ENCODE data around the gene SPAG5.

SPAG5 gene

GRCh38 chr17:28547096-28547622, 51.7 kb downstream of the SPAG5 start:
- DNase-seq (ENCODE audit: low read depth in 2 of 2) = no peak

- DNase-seq (ENCODE audit: low read depth in 2 of 2) = no peak
Measured at GRCh38 chr17:28545787-28546415, 52.9 kb downstream of the SPAG5 start.

GRCh38 chr17:28545141-28545503, 53.7 kb downstream of the SPAG5 start:
- no peak for DNase-seq (ENCODE audit: low read depth in 2 of 2)

- no peak for DNase-seq (ENCODE audit: low read depth in 2 of 2)
Measured at GRCh38 chr17:28544402-28545140, 54.3 kb downstream of the SPAG5 start.

GRCh38 chr17:28541439-28541838, 57.4 kb downstream of the SPAG5 start:
- no peak for DNase-seq (ENCODE audit: low read depth in 2 of 2)

GRCh38 chr17:28540231-28540630, 58.6 kb downstream of the SPAG5 start:
- DNase-seq (ENCODE audit: low read depth in 2 of 2) = no peak

GRCh38 chr17:28538296-28538895, 60.4 kb downstream of the SPAG5 start:
- no peak for DNase-seq (ENCODE audit: low read depth in 2 of 2)

GRCh38 chr17:28537219-28537610, 61.6 kb downstream of the SPAG5 start:
- no peak for DNase-seq (ENCODE audit: low read depth in 2 of 2)

GRCh38 chr17:28536532-28537218, 62.1 kb downstream of the SPAG5 start:
- DNase-seq (ENCODE audit: low read depth in 2 of 2) = no peak

GRCh38 chr17:28534740-28535375, 64.0 kb downstream of the SPAG5 start:
- no peak for DNase-seq (ENCODE audit: low read depth in 2 of 2)

GRCh38 chr17:28533091-28533807, 65.6 kb downstream of the SPAG5 start:
- DNase-seq (ENCODE audit: low read depth in 2 of 2) = no peak

- DNase-seq (ENCODE audit: low read depth in 2 of 2) = no peak
Measured at GRCh38 chr17:28532050-28532960, 66.5 kb downstream of the SPAG5 start.

- DNase-seq (ENCODE audit: low read depth in 2 of 2) = no peak
Measured at GRCh38 chr17:28530926-28531325, 67.9 kb downstream of the SPAG5 start.

GRCh38 chr17:28530250-28530649, 68.6 kb downstream of the SPAG5 start:
- DNase-seq (ENCODE audit: low read depth in 2 of 2) = no peak

GRCh38 chr17:28529013-28529400, 69.8 kb downstream of the SPAG5 start:
- no peak for DNase-seq (ENCODE audit: low read depth in 2 of 2)

GRCh38 chr17:28528327-28529012, 70.4 kb downstream of the SPAG5 start:
- DNase-seq (ENCODE audit: low read depth in 2 of 2) = no peak

GRCh38 chr17:28527859-28528258, 71.0 kb downstream of the SPAG5 start:
- no peak for DNase-seq (ENCODE audit: low read depth in 2 of 2)
